Lower lobe of right lung (tissue), 2 donors: ENCODE results near the gene HINFP. TPM values are rescaled to one million over a fixed set of nuclear protein-coding genes. Genes with fewer than 3 reads are reported as not detected.
A peak's percentile ranks its signal among the peaks of the same experiment; 100 is the strongest.
"Not testable (repeated sequence)": the region's sequence is repeated elsewhere in the genome, so short reads cannot be mapped to it uniquely, and the experiment has no call there.

ENCODE experiments used
- ATAC-seq, 2 donors: fragments of 200-7000 bp; cut with Tn5 transposase; one replicate each; pipeline ENCODE4 v1.9.1; 2020 to 2022; ENCODE audit warnings: mild to moderate bottlenecking in 2 of 2, moderate library complexity in 2 of 2
- DNase-seq: peaks from one replicate; pipeline ENCODE4 v3.0.0-alpha.2; 2020
- H3K27ac ChIP-seq: fragments of 200-600 bp; one replicate; pipeline ENCODE4 v1.8.0; 2022
- H3K27me3 ChIP-seq: fragments of 200-600 bp; one replicate; pipeline ENCODE4 v1.8.0; 2022; ENCODE audit warnings: low read depth
- H3K36me3 ChIP-seq: fragments of 200-600 bp; one replicate; pipeline ENCODE4 v1.8.0; 2022; ENCODE audit warnings: mild to moderate bottlenecking
- H3K4me1 ChIP-seq: fragments of 200-600 bp; one replicate; pipeline ENCODE4 v1.8.0; 2022
- H3K4me3 ChIP-seq: fragments of 200-600 bp; one replicate; pipeline ENCODE4 v1.8.0; 2022; ENCODE audit warnings: mild to moderate bottlenecking
- H3K9me3 ChIP-seq: fragments of 200-600 bp; one replicate; pipeline ENCODE4 v1.8.0; 2022
- intact Hi-C: fragments of 100-400 bp; cut with DNase I; formaldehyde crosslinking; loops from one replicate; pipeline ENCODE4 v1.11.0; 2022
- total RNA-seq: library from RNA; stranded (reverse); fragmentation: NEBNext Ultra II Directional; extraction: Animal tissue kit (Norgen Biotek cat#: 25700); gene quantifications from one replicate; pipeline ENCODE4 v1.2.1, GENCODE V29; 2021
- TF ChIP-seq, protein P1 (sequence below): fragments of 200-600 bp; IDR thresholded peaks from one replicate; pipeline ENCODE4 v1.8.0; 2022; ENCODE audit warnings: antibody characterized with exemption, mild to moderate bottlenecking
- donor health status: DM: no; HTN: yes; CAD: no; lungs with severe emphysema.

HINFP gene
- total RNA-seq, 1 donor from 2014 or later = 31.0 TPM

DNA sequence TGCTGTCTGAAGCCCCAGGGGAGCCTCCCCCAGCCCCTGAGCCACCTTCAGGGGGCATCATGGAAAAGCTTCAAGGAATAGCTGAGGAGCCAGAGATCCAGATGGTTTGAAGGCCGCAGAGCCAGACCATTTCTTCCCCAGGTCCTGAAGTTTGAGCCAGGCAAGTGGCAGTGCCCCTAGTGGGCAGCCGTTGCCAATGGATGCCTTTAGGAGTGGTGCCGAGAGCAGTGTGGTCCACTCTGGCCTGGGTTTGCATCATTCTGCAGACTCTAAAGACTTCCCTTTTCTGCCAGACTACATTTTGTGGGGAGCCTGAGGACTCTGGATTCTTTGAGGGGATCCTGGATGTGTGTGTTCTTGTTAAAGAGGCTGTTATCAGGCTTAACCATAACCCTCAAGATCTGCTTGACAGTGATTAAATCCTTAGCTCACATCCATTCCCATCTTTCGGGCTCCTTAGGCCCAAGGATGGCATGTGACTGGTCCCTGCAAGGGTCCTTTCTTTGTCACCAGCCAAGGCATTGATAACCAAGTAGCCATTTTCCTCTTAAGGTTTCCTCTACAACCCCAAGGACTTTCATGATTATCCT, 13.1 kb downstream of the HINFP start:
- Histone ChIP-seq H3K27ac (no peak overlapping the region), H3K4me1 (no peaks in the 10 kb centered on the region), H3K9me3 (no peaks in the 10 kb centered on the region), H3K36me3 (peaks cover 58% of the 10 kb centered on the region), H3K27me3 (no peaks in the 10 kb centered on the region), H3K4me3 (no peak overlapping the region)
- intact Hi-C loops = no loop called here
- TF ChIP-seq, protein P1, sequence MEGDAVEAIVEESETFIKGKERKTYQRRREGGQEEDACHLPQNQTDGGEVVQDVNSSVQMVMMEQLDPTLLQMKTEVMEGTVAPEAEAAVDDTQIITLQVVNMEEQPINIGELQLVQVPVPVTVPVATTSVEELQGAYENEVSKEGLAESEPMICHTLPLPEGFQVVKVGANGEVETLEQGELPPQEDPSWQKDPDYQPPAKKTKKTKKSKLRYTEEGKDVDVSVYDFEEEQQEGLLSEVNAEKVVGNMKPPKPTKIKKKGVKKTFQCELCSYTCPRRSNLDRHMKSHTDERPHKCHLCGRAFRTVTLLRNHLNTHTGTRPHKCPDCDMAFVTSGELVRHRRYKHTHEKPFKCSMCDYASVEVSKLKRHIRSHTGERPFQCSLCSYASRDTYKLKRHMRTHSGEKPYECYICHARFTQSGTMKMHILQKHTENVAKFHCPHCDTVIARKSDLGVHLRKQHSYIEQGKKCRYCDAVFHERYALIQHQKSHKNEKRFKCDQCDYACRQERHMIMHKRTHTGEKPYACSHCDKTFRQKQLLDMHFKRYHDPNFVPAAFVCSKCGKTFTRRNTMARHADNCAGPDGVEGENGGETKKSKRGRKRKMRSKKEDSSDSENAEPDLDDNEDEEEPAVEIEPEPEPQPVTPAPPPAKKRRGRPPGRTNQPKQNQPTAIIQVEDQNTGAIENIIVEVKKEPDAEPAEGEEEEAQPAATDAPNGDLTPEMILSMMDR = peak; percentile 48
- ATAC-seq (peak; percentile 63 to 78), DNase-seq (peak; percentile 63)

DNA sequence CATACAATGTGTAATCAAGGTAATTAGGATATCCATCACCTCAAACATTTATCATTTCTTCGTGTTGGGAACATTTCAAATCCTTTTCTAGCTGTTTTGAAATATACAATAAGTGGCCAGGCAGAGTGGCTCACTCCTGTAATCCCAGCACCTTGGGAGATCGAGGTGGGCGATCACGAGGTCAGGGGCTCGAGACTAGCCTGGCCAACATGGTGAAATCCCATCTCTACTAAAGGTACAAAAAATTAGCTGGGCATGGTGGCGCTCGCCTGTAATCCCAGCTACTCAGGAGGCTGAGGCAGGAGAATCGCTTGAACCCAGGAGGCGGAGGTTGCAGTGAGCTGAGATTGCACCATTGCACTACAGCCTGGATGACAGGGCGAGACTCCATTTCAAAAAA, 17.9 kb downstream of the HINFP start:
- H3K36me3 ChIP-seq, DNase-seq, H3K9me3 ChIP-seq, H3K4me1 ChIP-seq, ATAC-seq, intact Hi-C loops, H3K27me3 ChIP-seq, H3K27ac ChIP-seq, H3K4me3 ChIP-seq: not testable (repeated sequence)

DNA sequence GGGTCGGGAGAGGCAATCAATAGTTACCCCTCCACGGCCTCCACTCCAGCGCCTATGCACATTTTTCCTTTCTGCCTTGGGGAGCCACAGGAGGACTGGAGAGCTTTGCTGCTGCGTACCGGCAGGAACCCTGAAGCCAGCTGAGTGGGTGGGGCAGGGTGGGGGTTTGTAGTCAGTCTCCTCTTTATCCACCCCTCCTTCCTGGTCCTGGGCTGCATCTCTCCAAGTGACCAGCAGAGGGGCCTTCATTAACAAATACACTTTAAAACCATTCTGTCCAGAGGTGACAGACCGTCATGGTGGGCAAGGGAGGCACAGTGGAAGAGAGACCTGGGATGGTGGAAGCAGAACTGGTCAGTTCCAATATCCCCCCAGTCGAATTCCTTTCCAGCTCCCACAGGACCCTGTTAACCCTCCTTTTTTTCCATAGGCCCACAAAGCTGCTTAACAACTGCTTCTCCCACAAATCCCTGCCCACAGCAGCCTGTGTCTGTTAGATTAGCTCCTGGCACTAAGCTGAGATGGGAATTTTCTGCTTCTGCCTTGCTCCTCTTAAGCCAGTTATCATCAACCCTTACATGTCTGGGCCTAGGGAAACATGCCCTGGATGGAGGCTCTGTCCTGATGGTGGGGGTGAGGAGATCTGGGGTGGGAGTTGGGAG, 23.6 kb downstream of the HINFP start:
- Histone ChIP-seq H3K4me1 (peaks cover 12% of the 10 kb centered on the region), H3K27me3 (peaks cover 28% of the 10 kb centered on the region), H3K9me3 (no peaks in the 10 kb centered on the region), H3K4me3 (no peak overlapping the region), H3K36me3 (no peaks in the 10 kb centered on the region), H3K27ac (no peak overlapping the region)
- intact Hi-C loops = no loop called here
- TF ChIP-seq, protein P1 = peak; percentile 72
- ATAC-seq (peak; percentile 81 to 82), DNase-seq (peak; percentile 65)

DNA sequence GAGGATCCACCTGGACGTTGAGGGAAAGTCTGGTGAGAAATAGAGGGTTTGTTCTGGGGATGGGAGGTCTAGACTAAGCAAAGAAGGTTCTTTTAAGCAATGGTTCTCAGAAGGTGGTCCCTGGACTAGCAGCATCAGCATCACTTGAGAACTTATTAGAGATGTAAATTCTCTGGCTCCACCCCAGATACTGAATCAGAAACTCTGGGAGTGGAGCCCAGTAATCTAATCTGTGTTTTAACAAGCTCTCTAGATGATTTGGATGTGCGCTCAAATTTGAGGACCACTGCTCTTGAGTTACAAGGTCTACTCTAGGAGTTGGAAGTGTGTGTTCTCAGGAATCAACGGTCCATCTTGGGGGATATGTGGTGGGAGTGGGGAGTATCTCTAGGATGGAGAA, 24.2 kb downstream of the HINFP start:
- no peak overlapping the region for H3K27ac ChIP-seq
- TF ChIP-seq, protein P1 = no peak
- DNase-seq = no peak
- no peak for ATAC-seq
- peaks cover 32% of the 10 kb centered on the region for H3K27me3 ChIP-seq
- no peaks in the 10 kb centered on the region for H3K9me3 ChIP-seq
- peaks cover 12% of the 10 kb centered on the region for H3K4me1 ChIP-seq
- no peak overlapping the region for H3K4me3 ChIP-seq
- H3K36me3 ChIP-seq = no peaks in the 10 kb centered on the region
- intact Hi-C loops = no loop called here

DNA sequence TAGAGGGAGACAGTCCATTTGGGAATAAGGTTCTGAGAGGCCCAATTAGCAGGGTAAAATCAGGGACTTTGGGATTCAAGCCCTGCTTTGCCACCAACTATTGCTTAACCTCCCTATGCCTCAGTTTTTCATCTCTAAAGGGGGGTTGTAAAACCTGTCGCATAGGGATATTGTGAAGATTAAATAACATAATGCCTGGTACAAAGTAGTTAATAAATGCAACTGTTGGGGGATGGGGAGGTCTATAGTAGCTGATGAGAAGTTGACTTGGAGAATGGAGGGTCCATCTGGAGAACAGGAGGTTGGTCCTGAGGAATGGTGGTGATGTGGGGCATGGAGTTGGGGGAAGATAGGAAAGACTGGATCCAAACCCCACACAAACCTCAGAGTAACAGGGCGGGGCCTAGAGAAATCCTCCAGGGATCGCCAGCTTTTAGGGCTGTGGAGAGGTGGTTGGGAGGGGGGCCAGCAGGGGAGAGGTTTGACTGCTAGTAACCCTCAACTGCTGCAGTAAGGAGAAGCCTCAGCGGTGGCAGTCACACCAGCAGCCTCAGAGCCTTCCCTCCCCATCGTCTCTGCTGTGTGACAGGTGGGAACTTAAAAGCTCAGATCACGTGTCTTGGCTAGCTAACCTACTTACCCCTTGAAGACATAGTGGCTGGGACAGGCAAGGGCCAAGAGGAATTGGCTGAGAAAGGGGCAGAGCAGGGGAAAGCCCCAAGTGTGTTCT, 26.4 kb downstream of the HINFP start:
- Histone ChIP-seq H3K27me3 (peaks cover 38% of the 10 kb centered on the region), H3K36me3 (no peaks in the 10 kb centered on the region), H3K9me3 (no peaks in the 10 kb centered on the region), H3K27ac (no peak overlapping the region), H3K4me3 (no peak overlapping the region), H3K4me1 (peaks cover 12% of the 10 kb centered on the region)
- TF ChIP-seq, protein P1 = no peak
- DNase-seq (no peak), ATAC-seq (no peak)
- intact Hi-C loops = no loop called here

DNA sequence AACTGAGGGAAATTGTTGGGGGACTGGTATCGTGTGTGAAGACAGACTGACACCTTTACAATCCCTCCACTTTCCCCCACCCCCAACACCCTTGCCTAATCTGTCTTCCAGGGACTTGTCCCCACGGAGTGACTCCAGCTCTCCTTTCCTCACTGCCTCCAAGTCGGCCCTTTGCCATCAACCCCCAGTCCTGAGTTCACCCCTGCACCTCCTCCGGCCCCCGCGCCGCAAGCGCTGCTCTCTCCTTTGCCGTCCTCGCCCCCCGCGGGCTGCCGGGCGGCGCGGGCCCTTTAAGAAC, 27.3 kb downstream of the HINFP start:
- H3K27me3 ChIP-seq = peaks cover 38% of the 10 kb centered on the region
- H3K9me3 ChIP-seq = no peaks in the 10 kb centered on the region
- intact Hi-C loops = no loop called here
- ATAC-seq (no peak), DNase-seq (no peak)
- H3K36me3 ChIP-seq = no peaks in the 10 kb centered on the region
- TF ChIP-seq, protein P1 = no peak
- H3K27ac ChIP-seq = no peak overlapping the region
- H3K4me1 ChIP-seq = peaks cover 12% of the 10 kb centered on the region
- peak overlapping the region; percentile 68 for H3K4me3 ChIP-seq
